ENCODE measurements around the gene CBLB. TPM values are rescaled to one million over a fixed set of nuclear protein-coding genes. Genes with fewer than 3 reads are reported as not detected.

The CBLB gene
- total and polyA plus RNA-seq, 9 of the 15 experiments (the other 6 are each of a cell fraction or from before 2014, with no cell fraction given), result 1.8 to 8.1 (median 5.3) TPM

DNA sequence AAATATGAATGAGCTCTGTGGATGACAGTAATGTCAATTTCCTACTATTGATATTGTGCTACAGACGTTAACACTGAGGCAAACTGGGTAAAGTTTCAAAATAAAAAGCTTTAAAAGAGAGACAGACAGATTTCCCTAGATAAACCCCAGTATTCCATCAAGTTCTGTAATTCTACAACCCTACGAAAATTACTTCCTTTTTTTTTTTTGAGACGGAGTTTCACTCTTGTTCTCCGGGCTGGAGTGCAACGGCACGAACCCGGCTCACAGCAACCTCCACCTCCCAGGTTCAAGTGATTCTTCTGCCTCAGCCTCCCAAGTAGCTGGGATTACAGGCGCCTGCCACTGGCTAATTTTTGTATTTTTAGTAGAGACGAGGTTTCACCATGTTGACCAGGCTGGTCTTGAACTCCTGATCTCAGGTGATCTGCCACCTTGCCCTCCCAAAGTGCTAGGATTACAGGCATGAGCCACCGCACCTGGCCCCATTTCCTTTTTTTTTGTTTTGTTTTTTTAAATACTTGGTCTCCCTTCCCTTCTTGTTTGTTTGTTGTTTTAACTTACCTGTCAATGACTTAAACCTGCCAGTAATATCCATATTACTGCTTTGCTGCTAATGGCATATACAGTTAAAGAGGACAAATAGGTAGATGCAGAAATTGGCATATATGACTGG lies 57.2 kb downstream of the CBLB start:
- Histone ChIP-seq H3K4me3 (no peak overlapping the region), H3K4me1 (replicated peaks in 1 of 2; ENCODE audit: control insufficient read depth in 2 of 2, insufficient read depth in 2 of 2, low read length in 2 of 2) (no peaks in the 10 kb centered on the region; a peak in 1 of 5 replicates), H4K20me1 (replicated peaks; ENCODE audit: control insufficient read depth, insufficient read depth, low read length) (no peaks in the 10 kb centered on the region), H3K9me3 (replicated peaks; ENCODE audit: control insufficient read depth, insufficient read depth, low read depth, low read length) (no peaks in the 10 kb centered on the region), H3K9ac (ENCODE audit: insufficient read depth in 1 of 2, low read depth in 2 of 2, low read length in 2 of 2) (no peak overlapping the region), H2AFZ (ENCODE audit: low read depth, low read length) (no peak overlapping the region), H3K9me1 (ENCODE audit: control insufficient read depth, insufficient read depth, low read length) (no peaks in the 10 kb centered on the region), H3K4me2 (ENCODE audit: insufficient read depth, low read length) (no peak overlapping the region), H3K36me3 (ENCODE audit: control insufficient read depth, insufficient read depth, low read length) (no peaks in the 10 kb centered on the region), H3K79me2 (ENCODE audit: control insufficient read depth, insufficient read depth, low read length) (no peaks in the 10 kb centered on the region), H3K27ac (ENCODE audit: extremely low read depth, low read depth, low read length) (no peak overlapping the region), H3K27me3 (ENCODE audit: control insufficient read depth in 2 of 2, insufficient read depth in 2 of 2, low read length in 2 of 2) (no peaks in the 10 kb centered on the region)
- POLR2A ChIA-PET, result interaction anchor here (1.0 kb wide), 1 partner anchor 30 kb away, joined by 3 read pairs; no protein-coding TSS in a partner anchor
- FAIRE-seq, result no peak
- CTCF ChIA-PET (ENCODE audit: low intra/inter-chr PET ratio), result no interaction called here
- no TSS peak for BruUV-seq (replicated peaks)
- DNase-seq (ENCODE audit: extremely low read depth in 1 of 4, low spot score in 3 of 4), result no peak
- no peak for TF ChIP-seq HNRNPK (IDR thresholded peaks at IDR 0.05; ENCODE audit: low read depth, low read length, poor library complexity, severe bottlenecking)
- TF ChIP-seq ZNF282 (CRISPR knock-in tag; IDR thresholded peaks at IDR 0.05), result no peak
- no peak for TF ChIP-seq TFAM (CRISPR knock-in tag; conservative IDR thresholded peaks at IDR 0.05)
- no peak for TF ChIP-seq ILF3 (IDR thresholded peaks at IDR 0.05; ENCODE audit: borderline replicate concordance)
- TF ChIP-seq, protein P1, sequence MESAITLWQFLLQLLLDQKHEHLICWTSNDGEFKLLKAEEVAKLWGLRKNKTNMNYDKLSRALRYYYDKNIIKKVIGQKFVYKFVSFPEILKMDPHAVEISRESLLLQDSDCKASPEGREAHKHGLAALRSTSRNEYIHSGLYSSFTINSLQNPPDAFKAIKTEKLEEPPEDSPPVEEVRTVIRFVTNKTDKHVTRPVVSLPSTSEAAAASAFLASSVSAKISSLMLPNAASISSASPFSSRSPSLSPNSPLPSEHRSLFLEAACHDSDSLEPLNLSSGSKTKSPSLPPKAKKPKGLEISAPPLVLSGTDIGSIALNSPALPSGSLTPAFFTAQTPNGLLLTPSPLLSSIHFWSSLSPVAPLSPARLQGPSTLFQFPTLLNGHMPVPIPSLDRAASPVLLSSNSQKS (CRISPR knock-in tag; IDR thresholded peaks at IDR 0.05), result no peak
- TF ChIP-seq CREM (IDR thresholded peaks at IDR 0.05; ENCODE audit: low read depth), result no peak
- no peak for TF ChIP-seq NONO (IDR thresholded peaks at IDR 0.05; ENCODE audit: low read depth in 2 of 2, low read length in 1 of 2)
- TF ChIP-seq ZNF133 (CRISPR knock-in tag; IDR thresholded peaks at IDR 0.05), result no peak
- TF ChIP-seq, protein P2, sequence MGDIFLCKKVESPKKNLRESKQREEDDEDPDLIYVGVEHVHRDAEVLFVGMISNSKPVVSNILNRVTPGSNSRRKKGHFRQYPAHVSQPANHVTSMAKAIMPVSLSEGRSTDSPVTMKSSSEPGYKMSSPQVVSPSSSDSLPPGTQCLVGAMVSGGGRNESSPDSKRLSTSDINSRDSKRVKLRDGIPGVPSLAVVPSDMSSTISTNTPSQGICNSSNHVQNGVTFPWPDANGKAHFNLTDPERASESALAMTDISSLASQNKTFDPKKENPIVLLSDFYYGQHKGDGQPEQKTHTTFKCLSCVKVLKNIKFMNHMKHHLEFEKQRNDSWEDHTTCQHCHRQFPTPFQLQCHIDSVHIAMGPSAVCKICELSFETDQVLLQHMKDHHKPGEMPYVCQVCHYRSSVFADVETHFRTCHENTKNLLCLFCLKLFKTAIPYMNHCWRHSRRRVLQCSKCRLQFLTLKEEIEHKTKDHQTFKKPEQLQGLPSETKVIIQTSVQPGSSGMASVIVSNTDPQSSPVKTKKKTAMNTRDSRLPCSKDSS (IDR thresholded peaks at IDR 0.05; ENCODE audit: low read depth, partially characterized antibody), result no peak
- TF ChIP-seq, protein P3, sequence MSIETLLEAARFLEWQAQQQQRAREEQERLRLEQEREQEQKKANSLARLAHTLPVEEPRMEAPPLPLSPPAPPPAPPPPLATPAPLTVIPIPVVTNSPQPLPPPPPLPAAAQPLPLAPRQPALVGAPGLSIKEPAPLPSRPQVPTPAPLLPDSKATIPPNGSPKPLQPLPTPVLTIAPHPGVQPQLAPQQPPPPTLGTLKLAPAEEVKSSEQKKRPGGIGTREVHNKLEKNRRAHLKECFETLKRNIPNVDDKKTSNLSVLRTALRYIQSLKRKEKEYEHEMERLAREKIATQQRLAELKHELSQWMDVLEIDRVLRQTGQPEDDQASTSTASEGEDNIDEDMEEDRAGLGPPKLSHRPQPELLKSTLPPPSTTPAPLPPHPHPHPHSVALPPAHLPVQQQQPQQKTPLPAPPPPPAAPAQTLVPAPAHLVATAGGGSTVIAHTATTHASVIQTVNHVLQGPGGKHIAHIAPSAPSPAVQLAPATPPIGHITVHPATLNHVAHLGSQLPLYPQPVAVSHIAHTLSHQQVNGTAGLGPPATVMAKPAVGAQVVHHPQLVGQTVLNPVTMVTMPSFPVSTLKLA (conservative IDR thresholded peaks at IDR 0.05), result no peak
- TF ChIP-seq ZBTB8A (IDR thresholded peaks at IDR 0.05; ENCODE audit: partially characterized antibody), result no peak
- TF ChIP-seq, protein P4, sequence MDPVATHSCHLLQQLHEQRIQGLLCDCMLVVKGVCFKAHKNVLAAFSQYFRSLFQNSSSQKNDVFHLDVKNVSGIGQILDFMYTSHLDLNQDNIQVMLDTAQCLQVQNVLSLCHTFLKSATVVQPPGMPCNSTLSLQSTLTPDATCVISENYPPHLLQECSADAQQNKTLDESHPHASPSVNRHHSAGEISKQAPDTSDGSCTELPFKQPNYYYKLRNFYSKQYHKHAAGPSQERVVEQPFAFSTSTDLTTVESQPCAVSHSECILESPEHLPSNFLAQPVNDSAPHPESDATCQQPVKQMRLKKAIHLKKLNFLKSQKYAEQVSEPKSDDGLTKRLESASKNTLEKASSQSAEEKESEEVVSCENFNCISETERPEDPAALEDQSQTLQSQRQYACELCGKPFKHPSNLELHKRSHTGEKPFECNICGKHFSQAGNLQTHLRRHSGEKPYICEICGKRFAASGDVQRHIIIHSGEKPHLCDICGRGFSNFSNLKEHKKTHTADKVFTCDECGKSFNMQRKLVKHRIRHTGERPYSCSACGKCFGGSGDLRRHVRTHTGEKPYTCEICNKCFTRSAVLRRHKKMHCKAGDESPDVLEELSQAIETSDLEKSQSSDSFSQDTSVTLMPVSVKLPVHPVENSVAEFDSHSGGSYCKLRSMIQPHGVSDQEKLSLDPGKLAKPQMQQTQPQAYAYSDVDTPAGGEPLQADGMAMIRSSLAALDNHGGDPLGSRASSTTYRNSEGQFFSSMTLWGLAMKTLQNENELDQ (CRISPR knock-in tag; IDR thresholded peaks at IDR 0.05; ENCODE audit: borderline replicate concordance), result no peak
- in situ Hi-C loops (cut with MboI) (no loop called here), intact Hi-C loops (cut with micrococcal nuclease) (no loop called here)
- ATAC-seq, result no peak
- WGBS (ENCODE audit: insufficient coverage, low coverage, missing lambda C conversion rate), result 37% methylated on average over 10 of the region's 10 CpGs

Measured in K562 (cell line).